Measurements from ENCODE around the gene NRARP.

- TF ChIP-seq CTCF (IDR thresholded peaks at IDR 0.05) (no peak; the same call in 1 of the 2 replicates), POLR2AphosphoS5 (IDR thresholded peaks at IDR 0.05; ENCODE audit: low read depth, low read length) (0 out of 2 replicates have a peak, but pooled peaks have one; percentile 27), SIN3A (IDR thresholded peaks at IDR 0.05; ENCODE audit: borderline replicate concordance, insufficient read depth, low read depth, low read length) (no peak), REST (IDR thresholded peaks at IDR 0.05; ENCODE audit: insufficient read depth in 1 of 2, low read depth in 2 of 2, low read length in 1 of 2) (no peak), TCF7L2 (IDR thresholded peaks at IDR 0.05; ENCODE audit: low read depth, low read length) (no peak)
These were observed 3.2 kb upstream of the NRARP start for GRCh38 chr9:137305060-137305797.
